ENCODE results near the gene VAMP2.

DNA sequence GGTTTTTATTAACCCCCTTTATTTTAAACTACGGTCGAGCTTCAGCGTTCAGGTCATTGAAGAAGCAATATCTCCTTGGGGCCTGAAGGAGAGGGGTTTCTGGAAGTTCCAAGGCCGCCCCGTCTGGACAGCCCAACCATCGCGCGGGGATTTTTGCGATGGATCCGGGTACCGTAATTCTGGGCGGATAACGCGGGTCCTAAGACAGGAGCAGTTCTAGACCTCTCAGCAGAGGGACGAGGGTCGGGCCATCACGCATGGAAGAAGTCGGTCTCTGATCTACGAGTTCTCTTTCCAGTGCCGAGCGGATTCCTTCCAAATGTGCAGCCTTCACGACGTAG is 23.7 kb upstream of the VAMP2 start:
- TF ChIP-seq, protein P1, sequence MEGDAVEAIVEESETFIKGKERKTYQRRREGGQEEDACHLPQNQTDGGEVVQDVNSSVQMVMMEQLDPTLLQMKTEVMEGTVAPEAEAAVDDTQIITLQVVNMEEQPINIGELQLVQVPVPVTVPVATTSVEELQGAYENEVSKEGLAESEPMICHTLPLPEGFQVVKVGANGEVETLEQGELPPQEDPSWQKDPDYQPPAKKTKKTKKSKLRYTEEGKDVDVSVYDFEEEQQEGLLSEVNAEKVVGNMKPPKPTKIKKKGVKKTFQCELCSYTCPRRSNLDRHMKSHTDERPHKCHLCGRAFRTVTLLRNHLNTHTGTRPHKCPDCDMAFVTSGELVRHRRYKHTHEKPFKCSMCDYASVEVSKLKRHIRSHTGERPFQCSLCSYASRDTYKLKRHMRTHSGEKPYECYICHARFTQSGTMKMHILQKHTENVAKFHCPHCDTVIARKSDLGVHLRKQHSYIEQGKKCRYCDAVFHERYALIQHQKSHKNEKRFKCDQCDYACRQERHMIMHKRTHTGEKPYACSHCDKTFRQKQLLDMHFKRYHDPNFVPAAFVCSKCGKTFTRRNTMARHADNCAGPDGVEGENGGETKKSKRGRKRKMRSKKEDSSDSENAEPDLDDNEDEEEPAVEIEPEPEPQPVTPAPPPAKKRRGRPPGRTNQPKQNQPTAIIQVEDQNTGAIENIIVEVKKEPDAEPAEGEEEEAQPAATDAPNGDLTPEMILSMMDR (IDR thresholded peaks at IDR 0.05; ENCODE audit: low read length), result no peak
- TF ChIP-seq EZH2 (IDR thresholded peaks at IDR 0.05; ENCODE audit: borderline replicate concordance, low read length), result no peak
